Cardiac fibroblast (primary cell): ENCODE results near the gene VPS37C.
A peak's percentile ranks its signal among the peaks of the same experiment; 100 is the strongest.
"Not testable (repeated sequence)": the region's sequence is repeated elsewhere in the genome, so short reads cannot be mapped to it uniquely, and the experiment has no call there.

Experiments used
- DNase-seq, 2 donors: peaks; one replicate each; pipeline versions ENCODE4 v3.0.0 to v3.0.0-alpha.2; 2010; ENCODE audit warnings: low read depth in 2 of 2
- H3K4me3 ChIP-seq, 2 donors: replicated peaks in 1 of 2; 1 replicate in 1 of 2; 2 replicates in 1 of 2; pipeline ENCODE4 v1.5.1; 2011; ENCODE audit warnings: low read depth in 2 of 2, low read length in 2 of 2, mild to moderate bottlenecking in 2 of 2, moderate library complexity in 1 of 2
- TF ChIP-seq, protein P1 (sequence below): IDR thresholded peaks from one replicate; pipeline ENCODE4 v1.5.1; 2011; ENCODE audit warnings: low read depth, mild to moderate bottlenecking, low read length, inconsistent platforms

Gene VPS37C

DNA sequence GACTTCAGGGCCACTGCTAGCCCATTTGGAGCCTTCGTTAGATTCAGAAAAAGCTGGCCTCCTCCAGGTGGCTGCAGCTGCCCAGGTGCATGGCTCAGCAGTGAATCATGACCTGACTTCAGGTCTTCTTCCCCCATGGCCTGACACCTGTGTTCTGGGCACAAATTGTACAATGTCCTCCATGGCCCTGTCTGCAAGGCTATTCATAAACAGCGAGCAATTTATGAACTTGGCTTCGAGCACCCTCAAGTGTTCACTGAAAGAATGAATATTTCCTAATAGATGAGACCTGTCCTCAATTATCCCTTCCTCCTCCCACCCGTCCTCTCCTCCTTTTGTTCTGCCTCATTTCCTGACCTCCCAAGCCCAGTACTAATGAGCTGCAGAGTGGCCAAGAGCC, 12.2 kb upstream of the VPS37C start:
- TF ChIP-seq, protein P1, sequence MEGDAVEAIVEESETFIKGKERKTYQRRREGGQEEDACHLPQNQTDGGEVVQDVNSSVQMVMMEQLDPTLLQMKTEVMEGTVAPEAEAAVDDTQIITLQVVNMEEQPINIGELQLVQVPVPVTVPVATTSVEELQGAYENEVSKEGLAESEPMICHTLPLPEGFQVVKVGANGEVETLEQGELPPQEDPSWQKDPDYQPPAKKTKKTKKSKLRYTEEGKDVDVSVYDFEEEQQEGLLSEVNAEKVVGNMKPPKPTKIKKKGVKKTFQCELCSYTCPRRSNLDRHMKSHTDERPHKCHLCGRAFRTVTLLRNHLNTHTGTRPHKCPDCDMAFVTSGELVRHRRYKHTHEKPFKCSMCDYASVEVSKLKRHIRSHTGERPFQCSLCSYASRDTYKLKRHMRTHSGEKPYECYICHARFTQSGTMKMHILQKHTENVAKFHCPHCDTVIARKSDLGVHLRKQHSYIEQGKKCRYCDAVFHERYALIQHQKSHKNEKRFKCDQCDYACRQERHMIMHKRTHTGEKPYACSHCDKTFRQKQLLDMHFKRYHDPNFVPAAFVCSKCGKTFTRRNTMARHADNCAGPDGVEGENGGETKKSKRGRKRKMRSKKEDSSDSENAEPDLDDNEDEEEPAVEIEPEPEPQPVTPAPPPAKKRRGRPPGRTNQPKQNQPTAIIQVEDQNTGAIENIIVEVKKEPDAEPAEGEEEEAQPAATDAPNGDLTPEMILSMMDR: no peak
- DNase-seq: peak; percentile 22 to 47
- H3K4me3 ChIP-seq: no peak overlapping the region

DNA sequence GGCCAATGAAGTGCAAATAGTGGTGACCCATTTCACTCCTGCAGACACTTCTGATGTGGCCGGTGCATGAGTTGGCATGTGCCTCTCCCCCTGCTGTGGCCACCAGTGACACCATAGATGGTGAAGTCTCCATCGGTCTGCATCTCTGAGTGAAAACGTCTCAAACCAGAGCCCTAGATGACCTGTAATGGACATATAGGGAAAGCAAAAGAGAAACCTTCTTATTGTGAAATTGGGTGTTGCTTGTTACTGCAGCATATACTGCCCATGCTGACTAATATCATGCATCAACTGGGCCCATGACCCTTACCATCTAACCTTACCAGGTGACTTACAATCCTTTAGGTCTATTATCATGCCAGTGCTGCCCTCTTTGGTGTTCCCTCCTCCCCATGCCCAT, 11.7 kb upstream of the VPS37C start:
- TF ChIP-seq, protein P1: no peak
- no peak overlapping the region for H3K4me3 ChIP-seq
- DNase-seq: no peak

DNA sequence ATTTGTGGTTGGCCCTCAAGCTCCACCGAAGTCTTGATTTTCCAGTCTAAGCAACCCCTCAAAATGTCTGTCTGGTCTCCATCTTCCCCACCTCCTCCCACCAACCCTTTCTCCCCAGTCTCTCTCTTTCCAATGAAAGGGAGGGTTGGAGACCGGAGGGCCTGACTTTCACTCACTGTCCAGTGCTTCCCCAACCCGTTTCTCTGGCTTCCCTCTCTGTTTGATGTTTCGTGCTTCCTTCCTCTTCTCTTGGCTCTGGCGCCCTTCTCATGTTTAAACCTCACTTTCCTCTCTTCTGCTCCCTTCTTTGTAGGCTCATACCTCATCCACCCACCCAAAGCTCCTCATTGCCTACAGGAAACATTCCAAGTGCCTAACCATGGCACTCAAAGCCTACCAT, 11.1 kb upstream of the VPS37C start:
- no peak overlapping the region for H3K4me3 ChIP-seq
- TF ChIP-seq, protein P1: no peak
- no peak for DNase-seq

DNA sequence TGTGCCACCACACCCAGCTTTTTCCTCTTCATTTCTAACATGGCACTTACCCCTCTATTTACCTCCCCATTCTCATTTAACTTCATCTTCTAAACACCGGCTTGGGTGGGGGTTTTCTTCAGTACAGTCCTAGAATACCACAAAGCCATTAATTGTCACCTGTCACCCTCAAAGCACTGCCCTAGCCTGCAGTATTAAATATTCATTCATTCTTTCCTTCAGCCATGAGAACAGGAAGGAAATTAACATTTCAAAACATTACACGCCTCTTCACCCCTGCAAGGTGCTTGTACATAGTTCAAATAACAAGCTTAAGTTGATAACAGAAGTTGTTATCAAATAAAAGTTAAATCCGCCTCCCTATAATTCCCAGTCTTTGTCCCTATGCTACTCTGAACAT, 10.7 kb upstream of the VPS37C start:
- no peak overlapping the region for H3K4me3 ChIP-seq
- DNase-seq: no peak
- TF ChIP-seq, protein P1: no peak

DNA sequence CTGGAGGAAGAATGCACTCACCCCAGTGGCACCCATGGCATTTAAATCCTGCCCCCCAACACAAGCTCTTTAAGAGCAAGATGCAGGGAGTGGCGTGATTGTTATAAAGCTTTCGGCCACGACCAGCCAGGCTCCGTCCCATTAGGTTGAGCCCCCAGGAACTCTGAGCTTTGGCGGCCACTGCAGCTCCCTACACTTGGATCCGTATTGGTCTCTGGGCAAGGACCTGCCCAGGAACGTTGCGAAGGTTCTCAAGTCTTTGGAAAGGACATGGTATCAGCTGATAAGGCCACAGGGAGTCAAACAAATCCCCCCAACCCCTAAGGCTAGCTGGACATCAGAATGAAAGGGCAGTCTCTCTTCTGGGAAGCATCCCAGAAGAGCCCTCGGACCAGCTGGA, 9.3 kb upstream of the VPS37C start:
- H3K4me3 ChIP-seq: no peak overlapping the region
- TF ChIP-seq, protein P1: no peak
- DNase-seq: no peak

DNA sequence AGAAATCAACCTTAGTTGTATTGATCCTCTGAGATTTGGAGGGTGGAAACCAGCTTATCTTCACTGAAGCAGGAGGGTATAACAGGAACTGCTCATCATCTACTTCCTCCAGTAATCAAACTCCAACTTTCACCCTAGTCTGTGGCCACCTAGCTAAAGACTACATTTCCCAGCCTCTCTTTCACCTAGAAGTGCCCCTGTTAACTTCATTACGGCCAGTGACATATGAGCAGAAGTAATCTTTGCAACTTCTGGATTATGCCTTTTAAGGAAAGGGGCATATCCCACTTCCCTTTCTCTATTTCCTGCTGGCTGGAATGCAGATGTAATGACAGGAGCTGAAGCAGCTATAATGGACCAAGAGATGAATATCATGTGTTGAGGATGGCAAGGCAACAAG, 7.6 kb upstream of the VPS37C start:
- TF ChIP-seq, protein P1: no peak
- no peak overlapping the region for H3K4me3 ChIP-seq
- DNase-seq: no peak

DNA sequence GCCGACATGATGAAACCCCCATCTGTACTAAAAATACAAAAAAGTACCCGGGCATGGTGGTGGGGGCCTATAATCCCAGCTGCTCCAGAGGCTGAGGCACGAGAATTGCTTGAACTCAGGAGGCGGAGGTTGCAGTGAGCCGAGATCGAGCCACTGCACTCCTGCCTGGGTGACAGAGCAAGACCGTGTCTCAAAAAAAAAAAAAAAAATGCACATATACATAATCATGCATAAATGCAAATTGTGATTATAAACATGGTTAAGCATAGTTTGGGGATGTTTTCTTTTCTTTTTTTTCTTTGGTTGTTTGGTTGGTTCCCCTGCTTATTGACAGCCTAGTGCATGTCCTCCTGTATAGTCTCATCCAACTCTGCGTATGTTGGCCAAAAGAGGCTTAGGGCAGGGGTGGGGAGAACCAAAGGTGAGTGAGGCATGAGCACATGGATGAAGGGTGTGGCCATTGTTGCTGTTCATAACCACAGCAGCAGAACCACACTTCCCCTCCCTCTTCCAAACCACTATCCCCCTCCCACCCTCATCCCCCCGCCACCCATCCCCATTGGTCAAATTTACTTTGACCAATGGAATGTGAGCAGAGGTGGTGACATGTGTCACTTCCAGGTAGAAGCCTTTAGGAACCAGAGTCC, 6.9 kb upstream of the VPS37C start:
- no peak for DNase-seq
- TF ChIP-seq, protein P1: no peak
- H3K4me3 ChIP-seq: no peak overlapping the region

DNA sequence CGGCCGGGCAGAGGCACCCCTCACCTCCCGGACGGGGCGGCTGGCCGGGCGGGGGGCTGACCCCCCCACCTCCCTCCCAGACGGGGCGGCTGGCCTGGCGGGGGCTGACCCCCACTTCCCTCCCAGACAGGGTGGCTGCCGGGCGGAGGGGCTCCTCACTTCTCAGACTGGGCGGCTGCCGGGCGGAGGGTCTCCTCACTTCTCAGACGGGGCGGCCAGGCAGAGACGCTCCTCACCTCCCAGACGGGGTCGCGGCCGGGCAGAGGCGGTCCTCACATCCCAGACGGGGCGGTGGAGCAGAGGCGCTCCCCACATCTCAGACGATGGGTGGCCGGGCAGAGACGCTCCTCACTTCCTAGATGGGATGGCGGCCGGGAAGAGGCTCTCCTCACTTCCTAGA, 5.1 kb upstream of the VPS37C start:
- not testable (repeated sequence) for DNase-seq, H3K4me3 ChIP-seq

DNA sequence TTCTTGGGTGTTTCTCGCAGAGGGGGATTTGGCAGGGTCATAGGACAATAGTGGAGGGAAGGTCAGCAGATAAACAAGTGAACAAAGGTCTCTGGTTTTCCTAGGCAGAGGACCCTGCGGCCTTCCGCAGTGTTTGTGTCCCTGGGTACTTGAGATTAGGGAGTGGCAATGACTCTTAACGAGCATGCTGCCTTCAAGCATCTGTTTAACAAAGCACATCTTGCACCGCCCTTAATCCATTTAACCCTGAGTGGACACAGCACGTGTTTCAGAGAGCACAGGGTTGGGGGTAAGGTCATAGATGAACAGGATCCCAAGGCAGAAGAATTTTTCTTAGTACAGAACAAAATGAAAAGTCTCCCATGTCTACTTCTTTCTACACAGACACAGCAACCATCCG, 4.6 kb upstream of the VPS37C start:
- DNase-seq, H3K4me3 ChIP-seq: not testable (repeated sequence)
